WTC11 (cell line): ENCODE results near the gene TSPAN4.

Experiments
- CREB1 ChIP-seq: sonication (generic); formaldehyde crosslinking; IDR thresholded peaks from 2 replicates; pipeline ENCODE4 v1.8.0; 2023; ENCODE audit warnings: mild to moderate bottlenecking, missing genetic modification reagents
- CREM ChIP-seq: sonication (generic); formaldehyde crosslinking; IDR thresholded peaks from 2 replicates; pipeline ENCODE4 v1.8.1; 2022; ENCODE audit warnings: mild to moderate bottlenecking, missing genetic modification reagents, moderate library complexity
- ETV6 ChIP-seq: sonication (generic); formaldehyde crosslinking; IDR thresholded peaks from 2 replicates; pipeline ENCODE4 v1.8.1; 2022; ENCODE audit warnings: mild to moderate bottlenecking, missing genetic modification reagents
- SMAD3 ChIP-seq: sonication (generic); formaldehyde crosslinking; IDR thresholded peaks from 2 replicates; pipeline ENCODE4 v1.8.0; 2022; ENCODE audit warnings: missing genetic modification reagents, mild to moderate bottlenecking, borderline replicate concordance
- SMAD4 ChIP-seq: sonication (generic); formaldehyde crosslinking; IDR thresholded peaks from 2 replicates; pipeline ENCODE4 v1.8.0; 2022; ENCODE audit warnings: mild to moderate bottlenecking, missing genetic modification reagents
- ZNF121 ChIP-seq: sonication (generic); formaldehyde crosslinking; IDR thresholded peaks from 2 replicates; pipeline ENCODE4 v1.8.0; 2023; ENCODE audit warnings: missing genetic modification reagents
- ZNF423 ChIP-seq: fragments of 250-450 bp; sonication (Bioruptor Pico); IDR thresholded peaks from 2 replicates; pipeline ENCODE4 v2.1.2; 2022; ENCODE audit warnings: mild to moderate bottlenecking, moderate library complexity
- TF ChIP-seq, protein P1 (sequence below): sonication (generic); formaldehyde crosslinking; IDR thresholded peaks from 2 replicates; pipeline ENCODE4 v1.8.0; 2023; ENCODE audit warnings: missing genetic modification reagents
- TF ChIP-seq, protein P2 (sequence below): fragments of 200-600 bp; IDR thresholded peaks from 2 replicates; pipeline ENCODE4 v1.8.0; 2022; ENCODE audit warnings: antibody characterized with exemption
- TF ChIP-seq, protein P3 (sequence below): sonication (generic); formaldehyde crosslinking; IDR thresholded peaks from 2 replicates; pipeline ENCODE4 v1.8.0; 2022; ENCODE audit warnings: mild to moderate bottlenecking, missing genetic modification reagents

DNA sequence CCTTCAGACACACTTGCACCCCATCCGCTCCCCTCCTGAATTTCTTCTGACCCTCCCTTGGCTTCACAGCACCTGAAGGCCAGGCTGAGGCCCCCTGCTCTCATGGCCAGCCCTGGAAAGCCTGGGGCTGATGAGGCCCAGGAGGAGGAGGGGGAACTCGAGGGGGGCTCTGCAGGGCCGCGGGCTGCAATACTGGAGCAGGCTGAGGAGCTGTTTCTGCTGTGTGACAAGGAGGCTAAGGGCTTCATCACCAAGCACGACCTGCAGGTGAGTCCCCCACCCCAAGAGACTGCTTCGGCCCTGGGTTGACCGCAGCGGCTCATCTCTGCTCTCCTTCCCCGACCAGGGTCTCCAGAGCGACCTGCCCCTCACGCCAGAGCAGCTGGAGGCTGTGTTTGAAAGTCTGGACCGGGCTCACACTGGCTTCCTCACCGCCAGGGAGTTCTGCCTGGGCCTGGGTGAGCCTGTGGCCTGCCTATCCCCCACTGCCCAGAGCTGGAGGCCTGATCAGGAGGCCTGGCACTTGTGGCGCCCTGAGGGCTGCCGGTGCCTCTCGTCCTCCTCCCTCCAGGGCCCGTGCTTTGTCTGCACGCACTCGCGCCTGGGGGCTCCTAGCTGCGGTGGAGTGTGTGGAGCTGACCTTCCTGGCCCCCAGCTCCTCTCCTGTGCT, 14.0 kb upstream of the TSPAN4 start:
- TF ChIP-seq CREM (CRISPR knock-in tag) (no peak), ETV6 (no peak), ZNF121 (CRISPR knock-in tag) (no peak), ZNF423 (CRISPR knock-in tag) (no peak), SMAD3 (no peak), CREB1 (CRISPR knock-in tag) (no peak), SMAD4 (CRISPR knock-in tag) (no peak)
- TF ChIP-seq, protein P1, sequence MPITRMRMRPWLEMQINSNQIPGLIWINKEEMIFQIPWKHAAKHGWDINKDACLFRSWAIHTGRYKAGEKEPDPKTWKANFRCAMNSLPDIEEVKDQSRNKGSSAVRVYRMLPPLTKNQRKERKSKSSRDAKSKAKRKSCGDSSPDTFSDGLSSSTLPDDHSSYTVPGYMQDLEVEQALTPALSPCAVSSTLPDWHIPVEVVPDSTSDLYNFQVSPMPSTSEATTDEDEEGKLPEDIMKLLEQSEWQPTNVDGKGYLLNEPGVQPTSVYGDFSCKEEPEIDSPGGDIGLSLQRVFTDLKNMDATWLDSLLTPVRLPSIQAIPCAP (CRISPR knock-in tag) = no peak
- TF ChIP-seq, protein P2, sequence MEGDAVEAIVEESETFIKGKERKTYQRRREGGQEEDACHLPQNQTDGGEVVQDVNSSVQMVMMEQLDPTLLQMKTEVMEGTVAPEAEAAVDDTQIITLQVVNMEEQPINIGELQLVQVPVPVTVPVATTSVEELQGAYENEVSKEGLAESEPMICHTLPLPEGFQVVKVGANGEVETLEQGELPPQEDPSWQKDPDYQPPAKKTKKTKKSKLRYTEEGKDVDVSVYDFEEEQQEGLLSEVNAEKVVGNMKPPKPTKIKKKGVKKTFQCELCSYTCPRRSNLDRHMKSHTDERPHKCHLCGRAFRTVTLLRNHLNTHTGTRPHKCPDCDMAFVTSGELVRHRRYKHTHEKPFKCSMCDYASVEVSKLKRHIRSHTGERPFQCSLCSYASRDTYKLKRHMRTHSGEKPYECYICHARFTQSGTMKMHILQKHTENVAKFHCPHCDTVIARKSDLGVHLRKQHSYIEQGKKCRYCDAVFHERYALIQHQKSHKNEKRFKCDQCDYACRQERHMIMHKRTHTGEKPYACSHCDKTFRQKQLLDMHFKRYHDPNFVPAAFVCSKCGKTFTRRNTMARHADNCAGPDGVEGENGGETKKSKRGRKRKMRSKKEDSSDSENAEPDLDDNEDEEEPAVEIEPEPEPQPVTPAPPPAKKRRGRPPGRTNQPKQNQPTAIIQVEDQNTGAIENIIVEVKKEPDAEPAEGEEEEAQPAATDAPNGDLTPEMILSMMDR = no peak
- TF ChIP-seq, protein P3, sequence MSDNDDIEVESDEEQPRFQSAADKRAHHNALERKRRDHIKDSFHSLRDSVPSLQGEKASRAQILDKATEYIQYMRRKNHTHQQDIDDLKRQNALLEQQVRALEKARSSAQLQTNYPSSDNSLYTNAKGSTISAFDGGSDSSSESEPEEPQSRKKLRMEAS = no peak
